Measurements from ENCODE around the gene MISP3.
"Not testable (repeated sequence)": the region's sequence is repeated elsewhere in the genome, so short reads cannot be mapped to it uniquely, and the experiment has no call there.

Gene MISP3

DNA sequence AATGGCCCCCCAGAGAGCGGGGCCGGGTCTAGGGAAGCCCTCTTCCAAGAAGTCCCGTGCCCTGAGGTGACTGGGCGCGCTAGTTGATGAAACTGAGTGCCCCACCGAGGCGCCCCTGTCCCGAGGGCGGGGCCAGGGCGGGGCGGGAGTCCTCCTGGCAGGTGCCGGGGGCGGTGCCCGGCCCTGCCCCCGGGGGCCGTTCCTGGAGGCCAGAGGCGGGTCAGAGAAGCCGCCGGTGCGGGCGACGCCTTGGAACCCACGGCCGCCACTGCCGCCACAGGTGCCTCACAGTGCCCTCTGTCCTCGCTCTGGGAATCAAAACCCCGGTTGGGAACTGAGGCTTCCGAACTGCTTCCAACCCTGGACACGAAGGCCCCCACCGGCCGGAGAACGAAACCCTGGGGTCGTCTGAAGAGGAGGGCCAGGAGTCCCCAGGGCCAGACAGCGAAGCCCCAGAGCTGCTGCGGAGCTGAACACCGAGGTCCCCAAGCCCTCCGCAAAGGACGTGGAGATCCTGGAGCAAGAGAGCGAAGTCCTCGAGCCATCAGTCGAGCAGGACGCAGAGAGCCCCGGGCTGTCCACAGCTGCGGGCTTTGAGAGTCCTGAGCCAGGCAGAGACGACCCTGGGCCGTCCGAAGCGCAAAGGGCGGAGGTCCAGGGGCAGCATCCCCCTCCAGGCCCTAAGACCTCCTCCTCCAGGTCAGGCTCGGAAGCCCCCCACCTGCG is at the start of gene MISP3:
Gene MISP3 (plus strand): TSS at position 252 of the 726 bp plus-strand sequence. CDS start 524 bp downstream, outside the sequence.
- DNase-seq = peak in 1 of 2 experiments; percentile 49

DNA sequence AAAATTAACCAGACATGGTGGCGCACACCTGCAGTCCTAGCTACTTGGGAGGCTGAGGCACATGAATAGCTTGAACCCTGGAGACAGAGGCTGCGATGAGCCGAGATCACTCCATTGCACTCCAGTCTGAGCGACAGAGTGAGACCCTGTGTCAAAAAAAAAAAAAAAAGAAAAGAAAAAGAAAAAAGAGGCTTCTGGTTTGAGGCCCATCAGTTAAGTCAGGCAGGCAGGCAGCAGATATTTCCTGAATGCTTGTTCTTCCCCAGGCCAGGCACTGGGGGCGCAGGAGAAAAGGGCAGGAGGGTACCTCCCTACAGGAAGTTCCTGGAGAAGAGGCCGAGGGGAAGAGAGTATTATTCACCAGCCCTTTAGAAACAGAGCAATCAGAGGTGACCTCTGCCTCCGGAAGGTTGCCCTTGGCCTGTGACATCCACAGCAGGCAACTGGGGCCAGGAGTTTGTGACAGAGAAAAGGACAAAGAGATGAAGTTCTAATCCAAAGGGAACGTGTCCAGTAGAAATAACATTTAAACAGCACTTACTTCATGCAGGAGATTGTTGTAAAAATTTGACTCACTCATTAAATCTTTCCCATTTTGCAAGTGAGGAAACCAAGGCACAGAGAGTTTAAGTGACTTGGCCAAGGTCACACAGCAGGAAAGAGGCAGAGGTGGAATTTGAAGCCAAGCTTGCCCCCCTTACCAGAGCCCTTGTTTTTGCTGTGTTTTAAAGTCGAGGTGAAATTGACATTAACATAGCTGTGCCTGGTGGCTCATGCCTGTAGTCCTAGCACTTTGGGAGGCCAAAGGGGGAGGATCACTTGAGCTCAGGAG is 49.0 kb upstream of the MISP3 start:
- peak; percentile 10 to 46 for DNase-seq

DNA sequence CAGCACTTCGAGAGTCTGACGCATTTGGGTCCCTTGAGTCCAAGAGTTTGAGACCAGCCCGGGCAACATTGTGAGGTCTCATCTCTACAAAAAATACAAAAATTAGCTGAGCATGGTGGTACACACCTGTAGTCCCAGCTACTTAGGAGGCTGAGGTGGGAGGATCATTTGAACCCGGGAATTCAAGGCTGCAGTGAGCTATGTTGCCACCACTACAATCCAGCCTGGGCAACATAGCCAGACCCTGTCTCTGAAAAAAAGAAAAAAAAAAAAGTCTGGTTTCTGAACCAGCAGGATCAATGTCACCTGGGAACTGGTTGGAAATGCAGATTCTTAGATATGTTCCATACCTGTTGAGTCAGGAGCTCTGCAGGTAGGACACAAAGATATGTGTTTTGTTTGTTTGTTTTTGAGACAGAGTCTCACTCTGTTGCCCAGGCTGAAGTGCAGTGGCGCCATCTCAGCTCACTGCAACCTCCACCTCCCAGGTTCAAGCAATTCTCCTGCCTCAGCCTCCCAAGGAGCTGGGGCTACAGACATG is 45.9 kb upstream of the MISP3 start:
- DNase-seq = not testable (repeated sequence)

DNA sequence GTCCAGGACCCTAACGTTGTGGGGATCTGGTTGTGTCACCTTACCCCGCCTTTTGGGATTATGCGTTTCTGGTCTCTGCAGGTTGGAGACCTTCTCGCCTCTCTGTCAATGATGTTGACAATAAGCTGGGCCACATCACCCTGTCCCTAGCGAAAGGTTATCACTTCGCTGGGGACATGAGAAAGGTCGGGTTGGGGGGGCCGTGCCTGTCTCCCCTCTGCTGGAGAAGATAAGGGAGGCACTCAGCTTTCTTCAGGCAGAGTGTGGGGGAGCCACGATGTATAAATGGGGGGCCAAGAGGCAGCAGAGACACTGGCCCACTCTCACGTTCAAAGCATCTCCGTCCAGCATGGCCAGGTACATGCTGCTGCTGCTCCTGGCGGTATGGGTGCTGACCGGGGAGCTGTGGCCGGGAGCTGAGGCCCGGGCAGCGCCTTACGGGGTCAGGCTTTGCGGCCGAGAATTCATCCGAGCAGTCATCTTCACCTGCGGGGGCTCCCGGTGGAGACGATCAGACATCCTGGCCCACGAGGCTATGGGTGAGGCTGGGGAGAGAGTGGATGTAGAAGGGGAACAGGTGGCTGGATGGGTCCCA is 44.6 kb upstream of the MISP3 start, which contains the start of gene RLN3:
Gene RLN3 (plus strand): TSS at position 293 of the 595 bp plus-strand sequence. CDS start 57 bp downstream, at position 350.
- no peak for DNase-seq

DNA sequence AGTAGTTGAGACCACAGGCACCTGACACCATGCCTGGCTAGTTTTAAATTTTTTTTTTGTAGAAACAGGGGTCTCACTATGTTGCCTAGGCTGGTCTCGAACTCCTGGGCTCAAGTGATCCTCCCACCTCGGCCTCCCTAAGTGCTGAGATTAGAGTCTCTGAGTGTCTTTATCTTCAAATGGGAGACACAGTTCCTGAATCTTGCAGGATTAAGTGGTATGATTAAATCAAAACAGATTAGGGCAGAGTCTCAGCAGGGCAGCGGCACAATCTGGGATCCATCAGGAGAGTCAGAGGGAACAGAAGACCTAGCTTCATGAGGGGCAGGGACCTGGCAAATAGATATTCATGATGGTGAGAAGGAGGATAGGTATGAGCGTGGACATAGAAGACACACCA is 43.7 kb upstream of the MISP3 start:
- DNase-seq = no peak

DNA sequence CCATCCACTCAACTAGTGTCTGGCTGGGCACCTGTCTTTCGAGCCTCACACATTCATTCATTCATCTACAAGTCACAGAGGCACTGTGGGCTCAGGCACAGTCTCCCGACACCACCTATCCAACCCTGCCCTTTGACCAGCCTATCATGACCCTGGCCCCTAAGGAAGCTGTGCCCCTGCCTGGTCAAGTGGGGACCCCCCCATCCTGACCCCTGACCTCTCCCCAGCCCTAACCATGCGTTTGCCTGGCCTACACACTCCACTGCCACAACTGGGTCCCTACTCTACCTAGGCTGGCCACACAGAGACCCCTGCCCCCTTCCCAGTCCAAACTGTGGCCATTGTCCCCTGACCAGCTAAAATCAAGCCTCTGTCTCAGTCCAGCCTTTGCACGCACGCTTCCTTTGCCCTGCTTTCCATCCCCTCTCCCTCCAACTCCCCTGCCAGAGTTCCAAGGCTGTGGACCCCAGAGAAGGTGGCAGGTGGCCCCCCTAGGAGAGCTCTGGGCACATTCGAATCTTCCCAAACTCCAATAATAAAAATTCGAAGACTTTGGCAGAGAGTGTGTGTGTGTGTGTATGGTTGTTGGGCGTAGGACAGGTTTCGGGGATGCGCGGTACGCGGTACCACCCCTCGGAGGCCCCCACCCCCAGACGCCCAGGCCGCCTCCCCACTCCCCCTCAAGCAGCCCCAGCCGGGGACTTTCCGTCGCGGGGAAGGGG is 41.4 kb upstream of the MISP3 start:
- DNase-seq = no peak

DNA sequence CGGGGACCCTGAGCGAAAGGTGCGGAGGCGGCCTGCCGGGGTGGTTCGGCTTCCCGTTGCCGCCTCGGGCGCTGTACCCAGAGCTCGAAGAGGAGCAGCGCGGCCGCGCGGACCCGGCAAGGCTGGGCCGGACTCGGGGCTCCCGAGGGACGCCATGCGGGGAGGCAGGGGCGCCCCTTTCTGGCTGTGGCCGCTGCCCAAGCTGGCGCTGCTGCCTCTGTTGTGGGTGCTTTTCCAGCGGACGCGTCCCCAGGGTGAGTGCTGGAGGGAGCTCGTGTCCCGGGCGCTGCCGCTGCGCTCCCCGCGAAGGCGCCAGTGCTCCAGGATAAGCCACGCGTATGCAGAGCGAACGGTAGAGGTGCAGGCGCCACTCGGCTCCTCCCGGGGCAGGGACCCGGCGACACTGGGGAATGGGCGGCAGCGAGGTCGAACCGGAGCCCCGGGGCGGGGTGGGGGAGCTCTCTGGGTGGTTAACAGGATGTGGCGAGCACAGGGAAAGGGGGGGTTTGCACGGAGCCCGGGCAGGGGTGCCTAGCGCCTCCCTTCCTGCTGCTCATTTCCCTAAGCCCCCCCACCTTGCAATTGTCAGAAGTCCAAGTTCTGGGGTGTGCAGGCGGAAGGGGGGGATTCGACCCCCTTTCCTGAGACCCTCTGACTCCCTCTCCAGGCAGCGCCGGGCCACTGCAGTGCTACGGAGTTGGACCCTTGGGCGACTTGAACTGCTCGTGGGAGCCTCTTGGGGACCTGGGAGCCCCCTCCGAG is 40.7 kb upstream of the MISP3 start, which contains the start of gene IL27RA:
Gene IL27RA (plus strand): TSS at position 44 of the 762 bp plus-strand sequence. CDS start 111 bp downstream, at position 155.
- peak; percentile 30 to 66 for DNase-seq

DNA sequence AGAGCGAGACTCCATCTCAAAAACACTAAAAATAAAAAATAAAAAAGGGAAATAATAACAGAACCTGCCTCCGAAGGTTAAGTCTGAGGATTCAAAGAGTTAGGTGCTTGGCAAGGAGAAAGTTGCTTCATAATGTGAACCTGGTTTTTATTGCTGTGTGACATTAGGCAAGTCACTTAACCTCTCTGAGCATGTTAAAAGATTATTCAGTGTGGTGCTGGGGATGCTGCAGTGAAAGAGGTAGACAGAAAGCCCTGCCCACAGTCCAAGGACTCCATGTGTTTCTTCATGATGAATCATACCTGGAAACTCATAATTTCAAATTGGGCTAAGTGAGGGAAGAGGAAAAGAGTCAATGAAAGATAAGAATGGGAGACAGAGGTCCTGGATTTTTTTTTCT is 38.6 kb upstream of the MISP3 start:
- no peak for DNase-seq

DNA sequence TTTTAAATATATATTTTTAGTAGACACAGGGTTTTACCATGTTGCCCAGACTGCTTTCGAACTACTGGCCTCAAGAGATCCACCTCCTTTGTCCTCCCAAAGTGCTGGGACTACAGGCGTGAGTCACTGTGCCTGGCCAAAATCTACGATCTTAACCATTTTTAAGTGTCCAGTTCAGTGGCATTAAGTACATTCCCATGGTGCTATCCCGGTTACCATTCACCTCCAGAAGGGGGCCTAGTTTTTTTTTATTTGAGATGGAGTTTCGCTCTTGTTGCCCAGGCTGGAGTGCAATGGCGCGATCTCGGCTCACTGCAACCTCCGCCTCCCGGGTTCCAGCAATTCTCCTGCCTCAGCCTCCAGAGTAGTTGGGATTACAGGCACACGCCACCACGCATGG is 37.4 kb upstream of the MISP3 start:
- not testable (repeated sequence) for DNase-seq

DNA sequence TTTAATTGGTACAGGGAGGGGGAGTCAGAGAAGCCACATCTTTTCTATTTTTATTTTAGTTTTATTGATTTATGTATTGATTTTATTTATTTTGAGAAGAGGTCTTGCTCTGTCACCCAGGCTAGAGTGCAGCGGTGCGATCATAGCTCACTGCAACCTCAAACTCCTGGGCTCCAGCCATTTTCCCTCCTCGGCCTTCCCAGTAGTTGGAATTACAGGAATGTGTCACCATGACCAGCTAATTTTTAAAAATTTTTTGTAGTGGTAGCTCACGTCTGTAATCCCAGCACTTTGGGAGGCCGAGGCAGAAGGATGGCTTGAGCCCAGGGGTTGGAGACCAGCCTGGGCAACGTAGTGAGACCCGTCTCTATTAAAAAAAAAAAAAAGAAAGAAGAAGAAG is 36.9 kb upstream of the MISP3 start:
- DNase-seq = no peak

DNA sequence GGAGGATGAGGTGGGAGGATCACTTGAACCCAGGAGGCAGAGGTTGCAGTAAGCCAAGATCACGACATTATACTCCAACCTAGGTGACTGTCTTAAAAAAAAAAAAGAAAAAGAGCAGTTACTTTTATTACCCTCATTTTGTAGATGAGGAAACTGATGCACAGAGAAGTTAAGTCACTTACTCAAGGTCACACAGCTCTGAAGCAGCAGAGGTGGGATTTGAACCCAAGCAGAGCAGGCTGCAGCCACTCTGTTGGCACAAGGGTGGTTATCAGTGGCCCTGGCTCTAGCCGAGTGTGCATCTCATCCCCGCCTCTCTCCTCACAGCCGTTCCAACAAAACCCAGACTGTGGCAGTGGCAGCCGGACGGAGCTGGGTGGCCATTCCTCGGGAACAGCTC is 33.4 kb upstream of the MISP3 start:
- DNase-seq = no peak

DNA sequence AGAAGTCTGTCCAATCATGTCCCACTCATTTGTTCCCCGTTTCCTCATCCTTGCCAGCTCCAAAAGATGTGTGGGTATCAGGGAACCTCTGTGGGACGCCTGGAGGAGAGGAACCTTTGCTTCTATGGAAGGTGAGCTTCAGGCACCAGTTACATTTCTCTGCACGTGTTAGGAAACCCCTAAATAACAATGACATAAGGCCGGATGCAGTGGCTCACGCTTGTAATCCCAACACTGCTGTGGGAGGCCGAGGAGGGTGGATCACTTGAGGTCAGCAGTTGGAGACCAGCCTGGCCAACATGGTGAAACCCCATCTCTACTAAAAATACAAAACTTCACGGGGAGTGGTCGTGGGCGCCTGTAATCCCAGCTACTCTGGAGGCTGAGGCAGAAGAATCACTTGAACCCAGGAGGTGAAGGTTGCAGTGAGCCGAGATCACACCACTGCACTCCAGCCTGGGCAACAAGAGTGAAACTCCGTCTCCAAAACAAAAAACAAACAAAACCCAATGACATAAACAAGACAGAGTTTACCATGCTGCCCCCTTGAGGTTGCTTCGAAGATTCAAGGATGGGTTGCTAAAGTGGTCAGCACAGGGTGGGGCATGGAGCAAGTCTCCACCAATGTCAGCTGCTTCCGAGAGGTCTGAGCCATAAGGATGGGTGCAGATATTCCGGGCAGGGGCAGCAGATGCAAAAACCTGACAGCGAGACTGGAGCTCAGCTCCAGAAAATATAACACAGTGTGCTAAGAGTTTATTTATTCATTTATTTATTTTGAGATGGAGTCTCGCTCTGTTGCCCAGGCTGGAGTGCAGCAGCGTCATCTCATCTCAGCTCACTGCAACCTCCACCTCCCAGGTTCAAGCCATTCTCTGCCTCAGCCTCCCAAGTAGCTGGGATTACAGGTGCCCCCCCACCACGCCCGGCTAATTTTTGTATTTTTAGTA is 29.7 kb upstream of the MISP3 start:
- peak in 1 of 2 experiments; percentile 57 for DNase-seq

DNA sequence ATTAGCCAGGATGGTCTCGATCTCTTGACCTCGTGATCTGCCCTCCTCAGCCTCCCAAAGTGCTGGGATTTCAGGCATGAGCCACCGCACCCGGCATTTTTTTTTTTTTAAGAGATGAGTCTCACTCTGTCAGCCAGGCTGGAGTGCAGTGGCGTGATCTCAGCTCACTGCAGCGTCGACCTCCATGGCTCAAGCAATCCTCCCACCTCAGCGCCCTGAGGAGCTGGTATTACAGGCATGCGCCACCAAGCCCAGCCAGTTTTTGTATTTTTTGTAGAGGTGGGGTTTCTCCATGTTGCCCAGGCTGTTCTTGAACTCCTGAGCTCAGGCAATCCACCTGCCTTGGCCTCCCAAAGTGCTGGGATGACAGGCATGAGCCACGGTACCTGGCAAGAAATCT is 24.7 kb upstream of the MISP3 start:
- not testable (repeated sequence) for DNase-seq

DNA sequence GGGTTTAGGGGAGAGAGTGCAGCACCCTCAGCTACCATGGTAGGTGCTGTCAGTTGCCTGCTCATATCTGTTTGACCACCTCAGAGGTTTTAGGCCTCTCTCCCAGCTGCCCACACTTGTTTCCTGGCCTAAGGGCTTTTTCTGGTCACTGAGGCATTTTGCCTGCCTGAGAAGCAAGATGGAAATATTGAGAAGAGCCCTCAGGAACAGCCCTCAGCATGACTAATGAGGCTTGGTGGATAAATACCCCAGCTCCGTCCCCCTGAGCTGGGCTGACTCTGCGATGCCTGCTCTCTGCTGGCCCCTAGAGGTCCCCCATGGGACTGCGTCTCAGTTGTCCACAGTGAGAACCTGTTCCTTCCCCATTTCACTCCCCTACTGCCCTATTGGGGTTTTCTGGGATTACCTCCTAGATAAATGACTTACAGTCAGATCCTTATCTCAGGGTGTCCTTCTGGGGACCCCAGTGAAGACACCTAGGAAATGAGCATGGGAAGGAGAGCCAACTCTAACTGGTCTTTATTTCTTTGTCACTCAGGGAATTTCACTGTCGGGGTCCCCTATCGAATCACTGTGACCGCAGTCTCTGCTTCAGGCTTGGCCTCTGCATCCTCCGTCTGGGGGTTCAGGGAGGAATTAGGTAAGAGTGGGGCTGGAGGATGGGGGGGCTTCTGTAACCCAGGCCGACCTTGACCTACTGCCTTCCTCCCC is 24.0 kb upstream of the MISP3 start:
- peak in 1 of 2 experiments; percentile 40 for DNase-seq

DNA sequence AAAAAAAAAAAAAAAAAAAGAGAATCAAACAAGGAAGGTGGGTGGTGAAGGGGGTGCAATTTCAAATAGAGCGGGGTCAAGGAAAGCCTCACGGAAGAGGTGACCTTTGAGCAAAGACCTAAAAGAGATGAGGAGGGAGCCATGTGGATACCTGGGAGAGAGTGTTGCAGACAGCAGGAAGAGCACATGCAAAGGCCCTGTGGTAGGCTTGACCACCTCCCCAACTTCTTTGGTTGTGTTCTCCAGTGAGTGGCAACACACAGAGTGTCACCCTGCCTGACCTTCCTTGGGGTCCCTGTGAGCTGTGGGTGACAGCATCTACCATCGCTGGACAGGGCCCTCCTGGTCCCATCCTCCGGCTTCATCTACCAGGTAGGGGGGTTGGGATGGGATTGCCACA is 22.1 kb upstream of the MISP3 start:
- DNase-seq = no peak

DNA sequence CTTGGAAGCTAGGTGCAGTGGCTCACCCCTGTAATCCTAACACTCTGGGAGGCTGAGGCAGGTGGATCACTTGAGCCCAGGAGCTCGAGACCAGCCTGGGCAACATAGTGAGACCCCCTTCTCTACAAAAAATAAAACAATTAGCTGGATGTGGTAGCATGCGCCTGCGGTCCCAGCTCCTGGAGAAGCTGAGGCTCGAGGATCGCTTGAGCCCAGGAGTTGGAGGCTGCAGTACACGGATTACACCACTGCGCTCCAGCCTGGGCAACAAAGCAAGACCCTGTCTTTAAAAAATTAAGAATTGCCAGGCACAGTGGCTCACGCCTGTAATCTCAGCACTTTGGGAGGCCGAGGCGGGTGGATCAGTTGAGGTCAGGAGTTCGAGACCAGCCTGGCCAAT is 21.6 kb upstream of the MISP3 start:
- DNase-seq = not testable (repeated sequence)

DNA sequence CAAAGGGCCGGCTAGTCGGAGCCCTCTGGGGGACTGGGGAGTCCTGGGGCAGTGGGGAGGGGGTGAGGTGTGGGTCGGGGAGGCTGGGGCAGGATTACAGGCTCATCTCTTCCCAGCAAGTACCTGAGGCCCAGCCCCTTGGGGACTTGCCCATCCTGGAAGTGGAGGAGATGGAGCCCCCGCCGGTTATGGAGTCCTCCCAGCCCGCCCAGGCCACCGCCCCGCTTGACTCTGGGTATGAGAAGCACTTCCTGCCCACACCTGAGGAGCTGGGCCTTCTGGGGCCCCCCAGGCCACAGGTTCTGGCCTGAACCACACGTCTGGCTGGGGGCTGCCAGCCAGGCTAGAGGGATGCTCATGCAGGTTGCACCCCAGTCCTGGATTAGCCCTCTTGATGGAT is 20.6 kb upstream of the MISP3 start:
- no peak for DNase-seq

DNA sequence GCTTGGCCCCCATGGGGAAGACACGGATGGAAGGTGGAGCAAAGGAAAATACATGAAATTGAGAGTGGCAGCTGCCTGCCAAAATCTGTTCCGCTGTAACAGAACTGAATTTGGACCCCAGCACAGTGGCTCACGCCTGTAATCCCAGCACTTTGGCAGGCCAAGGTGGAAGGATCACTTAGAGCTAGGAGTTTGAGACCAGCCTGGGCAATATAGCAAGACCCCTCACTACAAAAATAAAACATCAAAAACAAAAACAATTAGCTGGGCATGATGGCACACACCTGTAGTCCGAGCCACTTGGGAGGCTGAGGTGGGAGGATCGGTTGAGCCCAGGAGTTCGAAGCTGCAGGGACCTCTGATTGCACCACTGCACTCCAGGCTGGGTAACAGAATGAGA is 20.1 kb upstream of the MISP3 start:
- no peak for DNase-seq

DNA sequence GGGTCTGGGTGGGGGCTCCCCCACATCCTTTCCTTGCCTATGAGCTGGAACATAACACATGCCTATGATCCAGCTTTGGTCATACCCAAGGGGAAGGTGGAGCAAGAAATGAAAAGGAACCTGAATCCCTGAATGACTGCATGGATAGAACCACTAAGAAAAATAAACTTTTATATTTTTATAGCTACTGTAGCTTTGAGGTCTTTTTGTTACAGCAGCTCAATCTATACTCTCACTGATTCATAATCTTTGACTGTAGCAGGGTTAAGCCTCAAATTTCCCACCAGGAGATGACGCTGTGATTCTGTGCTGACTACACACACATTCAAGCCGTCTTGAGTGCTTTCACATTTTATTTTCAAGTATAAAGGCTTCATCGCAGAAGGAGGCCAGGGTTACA is 19.6 kb upstream of the MISP3 start:
- DNase-seq = no peak

DNA sequence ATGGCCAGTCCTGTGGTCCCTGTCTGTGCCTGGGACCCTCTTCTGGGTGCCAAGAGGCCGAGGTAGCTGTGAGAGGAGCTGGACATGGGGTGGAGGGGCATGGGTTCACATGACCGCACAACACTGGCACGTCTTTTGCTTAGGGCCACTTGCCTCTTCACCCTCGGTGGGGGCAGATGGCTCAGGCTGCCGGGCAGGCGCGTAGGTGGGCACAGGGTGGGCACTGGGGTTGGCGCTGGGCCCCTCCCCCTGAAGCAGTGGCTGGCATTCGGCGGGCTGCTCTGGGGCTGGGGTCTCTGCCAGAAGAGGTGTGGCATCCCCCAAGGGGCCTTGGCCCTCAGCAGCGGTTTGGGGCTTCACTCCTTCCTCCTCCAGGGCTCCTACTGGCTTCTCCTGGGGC is 19.1 kb upstream of the MISP3 start:
- DNase-seq = no peak

All from NCI-H526 (cell line).